IPS-15b (cell line): ENCODE measurements around the gene TLL1.

ENCODE experiments used
- H3K27me3 ChIP-seq: one replicate; pipeline ENCODE4 v1.6.1; 2013; ENCODE audit warnings: low read length; ENCODE audit not compliant: control insufficient read depth, insufficient read depth
- H3K36me3 ChIP-seq: one replicate; pipeline ENCODE4 v1.6.1; 2013; ENCODE audit warnings: low read length; ENCODE audit not compliant: control insufficient read depth, insufficient read depth
- H3K4me1 ChIP-seq: one replicate; pipeline ENCODE4 v1.6.1; 2013; ENCODE audit warnings: mild to moderate bottlenecking, low read length; ENCODE audit not compliant: control insufficient read depth, insufficient read depth
- H3K4me3 ChIP-seq: one replicate; pipeline ENCODE4 v1.5.1; 2013; ENCODE audit warnings: low read depth, low read length
- H3K9ac ChIP-seq: one replicate; pipeline ENCODE4 v1.6.1; 2013; ENCODE audit warnings: low read depth, mild to moderate bottlenecking, low read length
- H3K9me3 ChIP-seq: one replicate; pipeline ENCODE4 v1.6.1; 2013; ENCODE audit warnings: mild to moderate bottlenecking, low read length; ENCODE audit not compliant: control insufficient read depth, insufficient read depth

Gene TLL1

DNA sequence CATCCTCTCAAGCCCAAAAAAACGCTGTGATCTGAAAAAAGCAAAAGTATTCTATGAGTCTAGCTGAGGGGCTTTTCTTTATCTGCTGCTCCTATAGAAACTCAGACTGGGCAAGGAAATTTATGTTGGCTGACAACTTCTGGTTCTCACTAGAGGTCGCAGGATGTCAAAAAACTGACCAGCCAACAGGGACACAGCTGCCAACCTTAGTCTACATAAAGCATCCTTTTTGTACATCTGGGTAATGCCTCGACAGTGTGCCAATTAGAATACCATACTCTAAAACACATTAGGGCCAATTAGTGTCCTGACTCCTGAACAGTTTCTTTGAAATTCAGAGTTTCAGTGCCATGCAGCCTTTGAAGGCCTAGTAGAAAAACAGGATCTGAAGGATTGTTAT is 8.8 kb upstream of the TLL1 start:
- no peaks in the 10 kb centered on the region for H3K27me3 ChIP-seq
- no peaks in the 10 kb centered on the region for H3K36me3 ChIP-seq
- H3K4me1 ChIP-seq, result no peaks in the 10 kb centered on the region
- H3K9ac ChIP-seq, result no peak overlapping the region
- H3K9me3 ChIP-seq, result no peaks in the 10 kb centered on the region
- no peak overlapping the region for H3K4me3 ChIP-seq

DNA sequence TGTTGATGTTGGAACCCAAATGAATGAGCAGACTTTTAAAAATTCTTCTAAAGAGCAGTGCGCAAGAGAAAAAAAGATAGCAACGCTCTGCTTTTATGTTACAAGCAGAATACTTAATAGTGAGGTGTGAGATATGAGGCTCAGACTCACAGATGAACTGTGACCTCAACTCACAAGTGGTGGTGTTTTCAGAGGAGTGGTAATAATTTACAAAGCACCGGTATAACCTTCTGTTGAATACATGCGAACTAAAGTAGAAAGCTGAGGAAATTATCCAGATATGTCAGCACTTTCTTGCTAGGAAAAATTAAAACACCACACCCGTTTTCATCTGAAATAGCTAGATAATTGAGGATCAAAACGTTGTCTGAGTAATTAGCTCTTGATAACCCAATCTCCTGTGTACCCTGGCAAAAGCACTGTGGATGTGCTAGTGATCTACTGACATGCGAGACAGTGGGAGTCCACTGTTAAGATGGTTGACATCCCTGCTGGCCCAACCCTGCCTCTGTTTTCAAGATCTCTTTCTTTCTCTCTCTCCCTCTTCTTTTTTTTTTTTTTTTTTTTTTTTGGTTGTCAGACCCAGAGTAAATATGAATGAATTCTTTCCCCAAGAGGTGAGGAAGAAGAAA is 6.9 kb upstream of the TLL1 start:
- Histone ChIP-seq H3K27me3 (peaks cover 12% of the 10 kb centered on the region), H3K4me1 (no peaks in the 10 kb centered on the region), H3K36me3 (no peaks in the 10 kb centered on the region), H3K9ac (no peak overlapping the region), H3K9me3 (no peaks in the 10 kb centered on the region), H3K4me3 (no peak overlapping the region)

DNA sequence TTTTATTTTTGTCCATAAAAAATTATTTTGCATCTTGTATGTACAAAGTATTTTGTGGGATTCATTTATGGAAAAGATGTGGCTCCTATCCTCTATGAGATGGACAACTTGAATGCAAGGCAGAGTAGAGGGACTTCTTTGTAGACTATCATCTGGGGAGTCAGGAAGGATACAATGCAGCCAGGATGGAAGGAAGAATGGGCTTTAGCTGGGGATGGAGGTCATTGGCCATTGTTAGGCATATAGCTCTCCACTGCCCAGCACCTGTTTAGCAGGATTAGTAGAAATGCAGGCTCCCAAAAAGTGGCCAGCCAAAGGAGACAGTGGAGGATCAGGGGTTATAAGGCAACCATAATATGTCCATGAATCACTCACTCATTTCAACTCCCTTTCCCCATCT is 5.1 kb upstream of the TLL1 start:
- no peaks in the 10 kb centered on the region for H3K9me3 ChIP-seq

DNA sequence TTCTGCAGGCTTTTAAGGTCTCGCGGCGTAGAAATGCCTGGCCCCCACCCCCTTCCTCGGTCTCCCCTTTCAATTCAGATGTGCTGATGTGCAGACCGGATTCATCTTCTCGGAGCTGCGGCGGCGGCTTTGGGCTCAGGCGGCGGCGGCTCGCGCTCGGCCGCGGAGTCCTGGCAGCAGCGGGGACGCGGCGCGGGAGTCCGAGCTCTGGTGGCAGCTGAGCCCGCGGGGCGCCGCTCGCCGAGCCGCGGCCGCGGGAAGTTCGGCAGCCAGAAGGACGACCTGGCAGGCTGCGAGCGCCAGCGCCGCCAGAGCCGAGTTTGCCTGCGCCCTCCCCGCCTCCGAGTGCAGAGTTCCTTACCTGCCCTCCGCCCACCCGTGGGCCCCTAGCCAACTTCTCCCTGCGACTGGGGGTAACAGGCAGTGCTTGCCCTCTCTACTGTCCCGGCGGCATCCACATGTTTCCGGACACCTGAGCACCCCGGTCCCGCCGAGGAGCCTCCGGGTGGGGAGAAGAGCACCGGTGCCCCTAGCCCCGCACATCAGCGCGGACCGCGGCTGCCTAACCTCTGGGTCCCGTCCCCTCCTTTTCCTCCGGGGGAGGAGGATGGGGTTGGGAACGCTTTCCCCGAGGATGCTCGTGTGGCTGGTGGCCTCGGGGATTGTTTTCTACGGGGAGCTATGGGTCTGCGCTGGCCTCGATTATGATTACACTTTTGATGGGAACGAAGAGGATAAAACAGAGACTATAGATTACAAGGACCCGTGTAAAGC is 448 bp downstream of the TLL1 start:
- peaks cover 3% of the 10 kb centered on the region for H3K4me1 ChIP-seq
- H3K27me3 ChIP-seq, result peaks cover 69% of the 10 kb centered on the region
- no peak overlapping the region for H3K9ac ChIP-seq
- H3K9me3 ChIP-seq, result no peaks in the 10 kb centered on the region
- no peaks in the 10 kb centered on the region for H3K36me3 ChIP-seq
- H3K4me3 ChIP-seq, result peak overlapping the region; percentile 68

More for the DNA sequence above, 5.1 kb upstream of the TLL1 start:
- no peaks in the 10 kb centered on the region for H3K36me3 ChIP-seq
- H3K4me3 ChIP-seq, result no peak overlapping the region
- H3K4me1 ChIP-seq, result no peaks in the 10 kb centered on the region
- peaks cover 30% of the 10 kb centered on the region for H3K27me3 ChIP-seq
- H3K9ac ChIP-seq, result no peak overlapping the region

DNA sequence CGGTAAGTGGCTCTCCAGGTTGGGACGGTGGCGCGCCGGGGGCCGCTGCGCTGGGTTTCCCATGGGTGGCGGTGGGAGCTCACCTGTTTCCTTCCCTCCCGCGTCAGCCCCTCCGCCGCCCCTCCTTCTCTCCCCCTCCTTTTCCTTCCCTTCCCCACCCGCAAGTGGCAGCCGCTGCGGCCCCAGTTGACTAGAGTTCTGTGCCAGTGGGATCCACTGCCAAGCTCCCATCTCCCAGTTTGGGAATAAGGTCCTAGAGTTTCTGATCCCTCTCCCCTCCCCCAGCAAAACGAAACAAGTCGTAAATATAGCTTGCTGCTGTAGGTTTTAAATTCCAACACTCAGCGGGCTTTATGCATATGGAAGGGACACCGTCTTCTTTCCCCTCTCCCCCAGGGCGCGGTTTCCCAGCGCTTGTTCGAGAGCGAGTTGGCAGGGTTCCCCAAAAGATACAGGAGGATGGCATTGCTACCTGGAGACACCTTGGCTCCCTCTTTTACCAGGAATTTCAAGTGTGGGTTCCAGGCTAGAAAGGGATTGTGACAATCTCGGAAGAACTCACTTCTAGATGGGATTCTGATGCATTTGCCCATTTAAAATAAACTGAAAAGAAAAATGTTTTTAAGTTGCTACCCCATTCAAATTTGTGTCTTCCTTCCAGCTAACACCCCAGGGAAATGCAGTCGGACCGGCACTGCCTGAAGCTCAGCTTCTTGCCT is 1.2 kb downstream of the TLL1 start:
- Histone ChIP-seq H3K9ac (no peak overlapping the region), H3K27me3 (peaks cover 69% of the 10 kb centered on the region), H3K36me3 (no peaks in the 10 kb centered on the region), H3K4me3 (peak overlapping the region; percentile 68), H3K4me1 (peaks cover 3% of the 10 kb centered on the region), H3K9me3 (no peaks in the 10 kb centered on the region)

DNA sequence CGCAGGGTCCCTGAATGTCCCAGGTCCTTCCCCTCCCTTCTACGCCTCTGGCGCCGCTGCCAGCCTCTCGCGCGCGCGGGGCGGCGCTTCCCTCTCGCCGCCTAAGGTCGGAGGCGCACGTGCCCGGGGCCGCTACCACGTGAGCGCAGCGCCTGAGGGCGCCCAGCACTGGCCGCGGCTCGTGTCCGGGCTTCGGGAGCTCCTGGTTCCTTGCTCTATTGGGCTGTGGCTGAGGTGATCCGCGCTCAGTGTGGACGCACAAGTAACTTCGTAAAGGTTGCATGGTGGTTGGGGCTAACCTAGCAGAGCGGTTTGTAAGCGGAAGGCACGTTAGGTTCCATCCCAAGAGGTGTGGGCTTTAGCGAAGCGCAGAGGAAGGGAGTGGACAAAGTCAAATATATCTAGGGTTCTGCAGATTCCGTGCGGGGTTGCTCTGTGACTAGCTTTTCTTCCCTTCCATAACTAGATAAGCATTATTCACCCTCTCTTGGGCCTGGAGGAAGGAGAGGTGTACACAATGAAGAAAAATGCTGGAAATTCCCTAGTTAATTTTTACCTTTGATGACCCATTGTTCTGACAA is 1.8 kb downstream of the TLL1 start:
- Histone ChIP-seq H3K36me3 (no peaks in the 10 kb centered on the region), H3K4me3 (peak overlapping the region; percentile 68), H3K27me3 (peaks cover 67% of the 10 kb centered on the region), H3K4me1 (peaks cover 3% of the 10 kb centered on the region), H3K9me3 (no peaks in the 10 kb centered on the region), H3K9ac (no peak overlapping the region)

DNA sequence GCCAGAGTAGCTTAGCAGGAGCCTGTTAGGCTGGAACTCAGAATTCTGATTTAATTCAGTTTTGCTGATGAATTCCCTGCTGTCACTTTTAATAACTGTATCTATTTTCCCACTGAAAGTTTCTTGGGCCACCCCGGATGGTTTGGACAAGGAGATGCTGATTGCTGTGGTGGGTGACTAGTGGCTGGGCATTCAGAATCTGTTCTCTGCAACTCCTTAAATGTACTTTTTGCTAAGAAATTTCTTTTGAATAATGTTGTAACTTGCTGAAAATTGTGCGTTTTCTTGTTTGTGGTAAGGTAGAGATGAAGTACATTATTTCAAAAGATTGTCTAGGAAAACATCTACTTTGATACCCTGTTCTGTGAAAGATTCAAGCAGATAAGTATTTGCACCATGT is 2.4 kb downstream of the TLL1 start:
- peaks cover 3% of the 10 kb centered on the region for H3K4me1 ChIP-seq
- no peaks in the 10 kb centered on the region for H3K9me3 ChIP-seq
- peaks cover 62% of the 10 kb centered on the region for H3K27me3 ChIP-seq
- no peaks in the 10 kb centered on the region for H3K36me3 ChIP-seq
- no peak overlapping the region for H3K9ac ChIP-seq
- no peak overlapping the region for H3K4me3 ChIP-seq

DNA sequence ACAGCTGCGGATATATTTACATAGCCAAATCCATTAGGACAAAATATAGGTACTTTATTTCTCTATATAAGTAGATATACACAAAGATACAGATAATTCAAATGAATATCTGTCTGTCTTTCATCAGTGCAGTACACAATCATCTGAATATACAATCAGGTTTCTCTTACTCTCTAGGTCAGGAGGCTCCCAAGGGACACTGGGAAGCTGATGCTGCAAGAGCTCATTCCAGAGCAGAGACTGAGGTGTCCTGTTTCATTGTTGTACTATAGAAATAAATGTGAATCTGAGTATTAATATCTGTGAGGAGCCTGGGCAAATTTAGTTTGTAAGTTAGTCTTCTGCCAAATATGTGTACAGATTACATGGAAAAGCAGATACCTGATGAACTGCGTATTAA is 4.2 kb downstream of the TLL1 start:
- Histone ChIP-seq H3K9me3 (no peaks in the 10 kb centered on the region), H3K27me3 (peaks cover 46% of the 10 kb centered on the region), H3K36me3 (no peaks in the 10 kb centered on the region), H3K4me1 (peaks cover 3% of the 10 kb centered on the region), H3K4me3 (no peak overlapping the region), H3K9ac (no peak overlapping the region)

DNA sequence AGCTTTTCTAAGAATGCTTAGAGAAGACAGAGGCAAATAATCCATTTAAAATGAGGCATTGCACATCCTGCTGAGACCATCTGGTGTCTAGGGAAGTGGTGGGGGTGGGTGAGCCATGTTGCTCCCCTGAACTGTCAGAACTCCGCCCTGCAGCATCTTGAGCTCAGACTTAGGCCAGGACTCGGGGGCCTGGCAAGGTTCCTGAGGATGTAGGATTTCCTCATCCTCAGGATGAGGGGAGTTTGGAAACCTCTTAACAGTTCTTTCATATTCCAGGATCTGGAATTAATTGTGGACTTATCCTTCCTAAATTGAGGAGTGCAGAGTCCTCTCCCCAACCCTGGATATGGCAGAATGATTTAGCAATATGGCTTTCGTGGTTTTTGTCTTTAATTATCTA is 6.6 kb downstream of the TLL1 start:
- peaks cover 3% of the 10 kb centered on the region for H3K4me1 ChIP-seq
- peaks cover 22% of the 10 kb centered on the region for H3K27me3 ChIP-seq
- no peak overlapping the region for H3K9ac ChIP-seq
- no peaks in the 10 kb centered on the region for H3K9me3 ChIP-seq
- H3K4me3 ChIP-seq, result no peak overlapping the region
- H3K36me3 ChIP-seq, result no peaks in the 10 kb centered on the region

DNA sequence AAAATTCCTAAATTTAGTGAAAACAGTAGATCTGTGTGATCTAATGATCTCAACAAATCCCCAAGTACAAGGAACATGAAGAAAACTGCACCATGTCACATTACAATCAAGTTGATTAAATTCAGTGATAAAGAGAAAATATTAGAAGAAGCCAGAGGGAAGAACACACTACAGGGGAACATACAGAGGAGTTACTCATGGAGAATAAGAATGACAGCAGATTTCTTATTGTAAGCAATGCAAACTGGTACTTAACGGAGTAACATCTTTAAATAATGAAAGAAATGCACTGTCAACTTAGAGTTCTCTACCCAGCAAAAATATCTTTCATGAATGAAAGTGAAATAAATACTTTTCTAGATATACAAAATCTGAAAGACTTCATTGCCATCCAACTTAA is 21.1 kb downstream of the TLL1 start:
- no peak overlapping the region for H3K9ac ChIP-seq
- no peaks in the 10 kb centered on the region for H3K9me3 ChIP-seq

DNA sequence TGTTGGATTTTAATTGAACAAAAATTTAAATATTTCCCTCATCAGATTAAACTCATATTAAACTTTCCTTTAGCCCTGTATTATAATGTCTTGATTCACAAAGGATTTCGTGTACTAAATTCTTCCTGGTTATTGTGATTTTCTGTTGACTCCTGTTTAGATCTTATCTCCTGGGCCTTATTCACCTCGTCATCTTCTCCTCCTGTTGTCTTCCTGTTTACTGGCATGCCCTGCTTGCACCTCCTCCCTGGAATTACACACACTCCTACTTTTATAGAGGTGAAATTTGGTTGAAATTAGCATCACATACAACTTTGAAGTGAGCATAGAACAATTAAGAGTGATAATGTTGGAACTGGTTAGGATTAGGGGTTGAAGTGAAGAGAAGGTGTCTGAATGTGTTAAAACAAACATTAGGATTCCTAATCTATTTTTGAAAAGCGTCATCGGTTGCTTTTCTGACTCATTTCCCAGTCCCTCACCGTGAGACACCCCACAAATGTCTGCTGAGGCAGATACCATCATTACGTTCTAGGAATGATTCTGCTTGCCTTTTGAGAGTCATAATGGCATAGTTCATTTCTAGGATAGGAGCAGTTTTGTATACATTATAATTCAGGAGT is 32.5 kb downstream of the TLL1 start:
- Histone ChIP-seq H3K27me3 (no peaks in the 10 kb centered on the region), H3K4me3 (no peak overlapping the region), H3K36me3 (no peaks in the 10 kb centered on the region)

More for the DNA sequence above, 21.1 kb downstream of the TLL1 start:
- Histone ChIP-seq H3K36me3 (peaks cover 2% of the 10 kb centered on the region), H3K4me1 (no peaks in the 10 kb centered on the region), H3K27me3 (no peaks in the 10 kb centered on the region), H3K4me3 (no peak overlapping the region)

More for the DNA sequence above, 32.5 kb downstream of the TLL1 start:
- no peaks in the 10 kb centered on the region for H3K9me3 ChIP-seq
- H3K4me1 ChIP-seq, result no peaks in the 10 kb centered on the region
- no peak overlapping the region for H3K9ac ChIP-seq
